ENCODE results near the gene MTHFD2L.
"Not testable (repeated sequence)": the region's sequence is repeated elsewhere in the genome, so short reads cannot be mapped to it uniquely, and the experiment has no call there.

Gene MTHFD2L

DNA sequence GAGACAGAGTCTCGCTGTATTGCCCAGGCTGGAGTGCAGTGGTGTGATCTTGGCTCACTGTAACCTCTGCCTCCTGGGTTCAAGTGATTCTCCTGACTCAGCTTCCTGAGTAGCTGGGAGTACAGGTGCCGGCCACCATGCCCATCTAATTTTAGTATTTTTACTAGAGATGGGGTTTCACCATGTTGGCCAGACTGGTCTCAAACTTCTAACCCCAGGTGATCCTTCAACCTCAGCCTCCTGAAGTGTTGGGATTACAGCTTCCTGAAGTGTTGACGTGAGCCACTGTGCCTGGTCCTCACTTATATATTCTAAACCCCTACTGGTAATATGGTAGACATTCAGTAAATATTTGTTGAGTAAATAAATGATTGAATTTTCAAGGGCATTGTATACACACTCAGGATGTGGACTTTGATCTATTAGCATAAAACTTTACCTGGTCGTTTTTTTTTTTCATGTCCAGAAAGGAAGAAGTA is 33.0 kb downstream of the MTHFD2L start:
- peak; percentile 21 for DNase-seq

DNA sequence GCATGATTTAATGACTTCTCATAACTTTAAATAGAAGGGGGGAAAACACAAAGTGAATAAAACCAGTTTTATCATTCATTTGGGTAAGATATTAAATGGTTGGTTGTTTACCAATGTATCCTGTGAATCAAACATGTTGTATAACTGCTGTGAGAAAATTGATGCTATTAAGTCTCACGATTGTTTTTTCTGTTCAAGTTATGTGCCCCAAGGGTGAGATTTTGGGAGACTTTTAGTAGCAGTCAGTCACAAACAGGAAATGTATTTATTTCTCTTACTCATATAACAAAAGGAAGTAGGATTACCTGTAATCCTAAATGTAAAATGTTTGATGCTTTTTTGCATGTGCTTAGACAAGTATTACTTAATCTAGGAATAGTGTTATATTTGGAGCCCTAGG is 39.2 kb downstream of the MTHFD2L start:
- DNase-seq = peak; percentile 2

DNA sequence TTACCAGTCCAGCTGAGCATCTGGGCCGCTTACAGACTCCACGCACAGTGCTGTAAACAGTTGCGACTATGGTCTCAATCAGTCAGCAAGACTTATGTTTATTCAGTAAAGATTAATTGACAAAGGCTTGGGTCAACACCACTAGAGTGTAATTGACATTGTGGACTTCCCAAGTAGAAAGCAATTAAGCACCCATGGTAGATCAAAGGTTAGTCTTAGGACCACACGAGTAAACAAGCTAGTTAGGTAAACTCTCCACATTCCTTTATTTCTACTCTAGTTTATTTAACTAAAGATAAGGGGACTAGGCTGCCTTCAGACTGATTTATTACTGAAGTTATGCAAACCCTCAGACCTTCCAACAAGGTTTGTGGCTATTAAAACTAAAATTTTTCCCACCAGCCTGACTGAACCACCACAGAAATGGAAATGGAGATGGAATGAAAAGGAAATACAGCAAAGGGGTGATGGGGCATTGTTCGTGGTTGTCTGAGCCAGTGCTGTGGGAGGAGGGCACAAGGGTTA is 44.2 kb downstream of the MTHFD2L start:
- DNase-seq = peak; percentile 59

DNA sequence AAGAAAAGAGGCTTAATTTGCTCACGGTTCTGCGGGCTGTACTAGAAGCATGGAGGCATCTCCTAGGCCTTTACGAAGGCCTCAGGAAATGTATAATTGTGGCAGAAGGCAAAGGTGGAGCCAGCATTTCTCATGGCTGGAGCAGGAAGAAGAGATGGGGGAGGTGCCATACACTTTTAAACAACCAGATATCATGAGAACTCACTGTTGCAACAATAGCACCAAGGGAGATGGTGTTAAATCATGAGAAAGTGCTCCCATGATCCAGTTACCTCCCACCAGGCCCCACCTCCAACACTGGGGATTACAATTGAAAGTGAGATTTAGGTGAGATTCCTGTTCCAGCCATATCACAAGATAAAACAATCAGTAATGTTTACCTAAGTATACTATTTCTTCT is 45.5 kb downstream of the MTHFD2L start:
- DNase-seq = peak; percentile 58

DNA sequence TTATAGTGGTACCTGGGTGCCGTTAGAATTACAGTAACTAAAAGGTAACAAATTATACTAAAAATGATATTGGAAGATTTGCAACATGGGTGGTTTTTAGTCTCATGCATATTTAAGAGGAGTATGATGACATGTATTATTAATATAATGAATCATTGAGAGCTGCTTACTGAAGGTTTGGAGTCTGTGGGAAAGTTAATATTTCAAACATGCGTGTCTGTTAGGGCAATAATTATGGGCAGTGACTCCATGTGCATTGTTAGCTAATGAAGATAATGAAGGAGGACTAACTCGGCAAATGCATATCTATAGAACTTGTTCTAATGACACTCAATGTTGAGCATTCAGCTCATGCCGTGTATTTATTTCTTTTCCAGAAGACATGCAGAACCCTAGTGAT is 47.1 kb downstream of the MTHFD2L start:
- peak; percentile 78 for DNase-seq

DNA sequence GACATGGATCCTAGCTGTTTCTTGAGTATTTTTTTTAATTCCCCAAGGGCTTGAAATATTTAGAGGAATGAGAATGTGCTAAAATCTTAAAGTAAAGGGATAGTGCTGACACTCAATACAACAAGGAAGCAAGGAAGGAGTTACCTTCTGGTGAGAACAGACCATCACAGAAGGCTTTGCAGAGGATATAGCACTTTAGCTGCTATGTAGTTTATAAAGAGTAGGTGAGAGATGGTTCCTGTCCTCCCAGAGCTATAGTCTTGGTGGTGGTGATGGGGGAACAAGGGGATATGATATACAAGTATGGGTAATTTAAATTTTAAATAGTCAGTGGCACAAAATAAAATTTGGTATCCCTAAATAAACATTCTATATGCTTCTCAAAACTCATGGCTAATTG is 47.6 kb downstream of the MTHFD2L start:
- DNase-seq = no peak

DNA sequence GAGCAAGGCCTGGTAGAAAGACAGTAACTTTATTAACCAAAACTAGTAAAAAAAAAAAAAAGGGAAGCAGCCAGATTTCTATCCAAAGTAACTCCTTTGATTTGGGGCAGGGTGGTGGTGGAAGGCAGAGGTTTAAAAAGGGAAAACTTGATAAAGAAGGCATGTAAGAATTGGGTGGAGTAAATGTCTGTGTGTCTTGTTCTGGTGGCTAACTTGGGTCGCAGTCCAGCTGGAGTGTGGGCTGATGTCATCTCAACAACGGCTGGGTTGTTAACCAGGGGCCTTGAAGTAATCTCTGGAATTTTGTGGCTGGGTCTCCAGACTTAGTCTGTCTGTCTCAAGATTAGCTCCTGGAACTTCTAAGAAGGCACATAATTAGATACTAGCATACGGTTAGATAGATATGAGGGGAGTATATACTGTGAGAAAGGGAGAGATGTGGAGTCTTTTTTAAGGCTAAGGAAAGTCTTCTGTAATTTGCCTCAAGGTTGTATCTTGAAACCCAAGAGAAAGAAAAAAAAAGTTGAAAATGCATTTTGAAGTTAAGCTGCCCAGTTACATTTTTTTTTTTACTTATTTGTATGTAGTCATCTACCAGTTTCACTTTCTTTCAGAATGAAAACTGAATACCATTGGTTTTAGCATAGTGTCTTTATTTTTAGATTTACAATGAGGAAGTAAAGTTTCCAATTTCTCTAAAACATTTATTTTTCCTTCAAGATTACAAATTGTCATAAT is 48.3 kb downstream of the MTHFD2L start:
- DNase-seq = peak; percentile 62

DNA sequence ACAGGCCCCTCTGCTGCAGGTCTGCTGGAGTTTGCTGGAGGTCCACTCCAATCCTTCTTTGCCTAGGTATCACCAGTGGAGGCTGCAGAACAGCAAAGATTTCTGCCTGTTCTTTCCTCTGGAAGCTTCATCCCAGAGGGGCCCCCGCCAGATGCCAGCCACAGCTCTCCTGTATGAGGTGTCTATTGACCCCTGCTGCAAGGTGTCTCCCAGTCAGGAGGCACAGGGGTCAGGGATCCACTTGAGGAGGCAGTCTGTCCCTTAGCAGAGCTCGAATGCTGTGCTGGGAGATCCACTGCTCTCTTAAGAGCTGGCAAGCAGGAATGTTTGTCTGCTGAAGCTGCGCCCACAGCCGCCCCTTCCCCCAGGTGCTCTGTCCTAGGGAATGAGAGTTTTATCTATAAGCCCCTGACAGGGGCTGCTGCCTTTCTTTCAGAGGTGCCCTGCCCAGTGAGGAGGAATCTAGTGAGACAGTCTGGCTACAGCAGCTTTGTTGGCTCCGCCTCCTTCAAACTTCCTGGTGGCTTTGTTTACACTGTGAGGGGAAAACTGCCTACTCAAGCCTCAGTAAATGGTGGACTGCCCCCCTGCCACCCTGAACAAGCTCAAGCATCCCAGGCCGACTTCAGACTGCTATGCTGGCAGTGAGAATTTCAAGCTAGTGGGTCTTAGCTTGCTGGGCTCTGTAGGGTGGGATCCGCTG is 56.7 kb downstream of the MTHFD2L start:
- DNase-seq = peak; percentile 42

DNA sequence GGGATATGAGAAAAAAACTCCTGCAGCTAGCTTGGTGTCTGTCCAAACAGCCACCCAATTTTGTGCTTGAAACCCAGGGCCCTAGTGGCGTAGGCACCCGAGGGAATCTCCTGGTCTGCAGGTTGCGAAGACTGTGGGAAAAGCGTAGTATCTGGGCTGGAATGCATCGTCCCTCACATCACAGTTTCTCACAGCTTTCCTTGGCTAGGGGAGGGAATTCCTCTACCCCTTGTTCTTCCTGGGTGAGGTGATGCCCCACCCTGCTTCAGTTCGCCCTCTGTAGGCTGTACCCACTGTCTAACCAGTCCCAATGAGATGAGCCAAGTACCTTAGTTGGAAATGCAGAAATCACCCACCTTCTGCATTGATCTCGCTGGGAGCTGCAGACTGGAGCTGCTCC is 57.3 kb downstream of the MTHFD2L start:
- DNase-seq = not testable (repeated sequence)

DNA sequence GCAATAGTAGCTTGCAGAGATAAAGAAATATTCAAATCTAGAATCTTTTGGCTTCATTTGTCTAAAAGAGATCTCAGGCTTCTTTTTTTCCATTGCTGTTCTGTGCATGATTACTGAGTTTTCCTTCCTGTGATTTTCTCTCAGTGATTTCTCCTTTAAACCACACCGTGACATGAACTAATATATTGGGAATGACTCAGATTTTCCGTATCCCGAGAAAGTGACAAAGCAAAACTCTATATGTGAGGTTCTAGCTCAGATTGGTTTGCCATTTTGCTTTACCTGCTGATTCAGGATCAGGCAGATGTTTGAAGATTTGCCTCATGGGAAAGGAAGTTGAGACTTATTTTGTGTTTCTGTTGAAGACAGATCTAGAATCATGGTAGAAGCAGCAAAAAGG is 59.4 kb downstream of the MTHFD2L start:
- DNase-seq = no peak

DNA sequence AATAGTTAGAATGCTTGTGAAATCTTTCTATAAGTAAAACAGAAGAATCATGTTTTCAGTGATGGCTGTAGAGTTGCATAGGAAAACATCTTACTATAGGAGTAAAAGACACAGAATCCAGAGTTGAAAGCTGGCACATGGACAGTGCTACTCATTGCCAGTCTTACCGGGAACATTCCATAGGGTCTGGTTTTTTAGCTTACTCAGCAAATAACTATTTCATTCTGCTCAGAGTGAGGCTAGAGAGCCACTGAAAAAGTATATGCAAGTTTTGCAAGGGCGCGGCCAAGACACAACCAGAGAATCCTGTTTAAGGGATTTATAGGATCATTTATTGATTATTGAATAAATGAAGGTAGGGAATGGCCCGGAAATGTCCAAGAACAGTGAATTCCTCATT is 60.3 kb downstream of the MTHFD2L start:
- DNase-seq = no peak

DNA sequence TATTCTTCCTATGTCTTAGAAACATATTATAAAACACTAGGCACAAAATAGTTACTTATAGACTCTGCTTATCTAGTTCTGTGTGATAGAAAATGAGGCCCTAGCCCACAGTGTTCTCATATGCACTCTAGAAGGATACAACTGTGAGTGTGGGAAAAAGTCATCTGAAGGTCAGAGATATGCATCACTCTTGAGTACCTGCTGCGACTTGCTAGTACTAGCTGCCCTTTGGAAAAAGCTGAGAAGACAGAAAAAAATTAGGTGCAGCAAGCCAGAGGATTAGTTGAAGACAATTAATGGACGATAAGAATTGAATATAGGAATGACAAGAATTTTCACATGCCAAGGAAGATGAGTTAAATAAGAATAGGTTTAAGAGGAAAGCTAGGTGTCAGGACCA is 61.3 kb downstream of the MTHFD2L start:
- no peak for DNase-seq

DNA sequence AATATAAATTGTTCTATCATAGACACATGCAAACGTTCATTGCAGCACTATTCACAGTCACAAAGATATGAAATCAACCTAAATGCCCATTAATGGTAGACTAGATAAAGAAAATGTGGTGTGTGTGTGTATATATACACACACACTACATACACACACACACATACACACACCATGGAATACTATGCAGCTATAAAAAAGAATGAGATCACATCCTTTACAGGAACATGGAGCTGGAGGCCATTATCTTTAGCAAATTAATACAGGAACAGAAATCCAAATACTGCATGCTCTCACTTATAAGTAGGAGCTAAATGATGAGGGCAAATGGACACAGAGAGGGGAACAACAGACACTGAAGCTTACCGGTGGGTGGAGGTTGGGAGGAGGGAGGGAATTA is 65.2 kb downstream of the MTHFD2L start:
- DNase-seq = no peak

DNA sequence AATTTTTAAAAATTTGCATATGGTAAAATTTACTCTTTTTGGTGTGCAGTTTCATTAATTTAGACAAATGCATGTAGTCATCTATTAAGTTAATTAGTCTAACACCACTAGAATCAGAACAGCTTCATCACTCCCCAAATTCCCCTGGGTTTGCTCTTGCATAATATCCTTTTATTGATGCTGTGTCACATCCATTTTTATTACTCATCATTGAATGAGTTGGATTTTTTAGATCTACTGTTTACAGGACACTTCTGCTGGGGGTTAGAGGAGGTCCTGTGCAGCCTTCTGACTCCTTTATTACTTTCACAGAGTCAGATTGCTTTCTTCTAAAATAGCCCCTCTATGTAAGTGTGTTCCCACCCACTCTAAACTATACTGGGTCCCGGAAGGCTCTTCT is 65.9 kb downstream of the MTHFD2L start:
- peak; percentile 10 for DNase-seq

DNA sequence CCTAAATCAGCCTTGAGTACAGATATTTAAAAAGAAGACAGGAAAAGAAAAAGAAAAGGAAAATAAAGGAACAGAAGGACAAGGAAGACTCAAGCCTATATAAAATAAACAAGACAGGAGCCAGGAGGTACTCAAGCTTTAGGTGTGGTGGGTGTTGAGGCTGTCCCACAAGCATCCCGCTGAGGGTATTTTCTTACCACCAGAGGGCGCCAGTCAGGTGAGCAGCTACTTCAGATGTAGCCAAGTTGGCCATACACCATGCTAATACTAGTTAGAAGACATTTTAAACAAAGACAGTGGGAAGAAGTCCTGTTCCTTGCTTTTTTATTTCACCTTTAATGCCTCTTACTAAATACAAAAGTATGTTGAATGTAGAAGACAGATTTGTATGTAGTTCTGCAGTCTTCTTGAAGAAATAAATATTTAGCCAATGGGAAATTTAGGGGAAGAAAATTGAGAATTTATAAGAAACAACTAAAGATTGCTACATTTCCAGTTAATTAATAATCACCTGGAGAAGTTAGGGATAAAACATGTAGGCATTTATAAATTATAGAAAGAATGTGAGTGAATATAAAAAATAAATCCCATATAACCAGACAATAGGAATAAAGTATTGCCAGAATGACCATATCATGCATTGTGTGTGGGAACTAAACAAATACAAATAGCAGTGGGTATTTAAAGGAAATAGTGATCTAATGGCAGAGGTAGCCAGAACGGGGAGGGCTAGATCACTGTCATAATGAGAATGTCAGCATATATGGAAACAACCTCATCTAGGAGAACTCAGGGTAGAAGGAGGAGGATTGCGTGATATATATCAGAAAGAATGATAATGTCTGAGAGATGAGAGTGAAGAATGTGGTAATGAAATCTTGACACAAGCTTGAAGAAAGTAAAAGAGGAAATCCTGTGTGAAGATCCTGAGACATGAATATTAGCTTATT is 71.0 kb downstream of the MTHFD2L start:
- DNase-seq = peak; percentile 64

DNA sequence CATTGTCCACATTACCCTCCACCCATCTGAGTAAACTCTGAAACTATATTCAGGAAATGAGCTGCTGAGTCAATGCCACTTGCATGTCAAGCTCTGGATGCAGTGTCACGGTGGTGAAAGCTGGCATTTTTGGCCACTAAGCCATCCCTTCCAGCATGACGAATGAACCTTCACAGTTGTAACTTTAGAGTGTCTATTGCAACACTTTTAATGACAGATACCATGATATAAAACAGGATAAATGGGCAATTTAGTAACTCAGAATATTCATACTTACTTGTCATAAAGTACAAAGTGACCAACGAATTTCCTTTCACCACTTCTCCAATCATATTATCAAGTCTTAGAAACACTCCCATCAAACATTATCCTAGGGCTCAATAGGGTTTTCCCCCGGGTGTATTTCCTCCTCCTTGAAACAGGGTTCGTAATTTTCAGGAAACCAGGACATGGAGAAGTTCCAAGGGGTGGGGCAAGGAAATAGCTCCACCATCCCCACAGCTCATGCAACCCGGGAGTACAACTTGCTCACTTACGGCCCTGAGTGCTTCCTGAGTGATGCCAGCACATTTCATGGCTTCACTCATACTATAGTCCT is 73.1 kb downstream of the MTHFD2L start:
- no peak for DNase-seq

DNA sequence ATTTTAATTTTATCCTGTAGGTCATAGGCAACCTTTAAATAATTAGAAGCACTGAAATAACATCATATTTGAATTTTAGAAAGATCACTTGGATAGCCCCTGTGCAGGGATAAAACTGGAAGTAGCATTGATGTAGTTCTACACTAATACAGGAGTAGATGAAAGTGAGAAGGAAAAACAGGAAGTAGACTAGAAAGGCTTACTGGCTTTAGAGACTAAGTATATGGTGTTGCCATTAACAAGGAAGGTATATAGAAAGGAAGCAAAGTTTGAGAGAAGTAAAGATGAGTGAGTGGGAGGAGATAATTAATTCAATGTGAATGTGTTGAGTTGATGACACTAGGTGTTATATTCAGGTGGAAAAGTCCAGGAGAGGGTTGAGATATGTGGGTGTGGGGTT is 77.2 kb downstream of the MTHFD2L start:
- no peak for DNase-seq

DNA sequence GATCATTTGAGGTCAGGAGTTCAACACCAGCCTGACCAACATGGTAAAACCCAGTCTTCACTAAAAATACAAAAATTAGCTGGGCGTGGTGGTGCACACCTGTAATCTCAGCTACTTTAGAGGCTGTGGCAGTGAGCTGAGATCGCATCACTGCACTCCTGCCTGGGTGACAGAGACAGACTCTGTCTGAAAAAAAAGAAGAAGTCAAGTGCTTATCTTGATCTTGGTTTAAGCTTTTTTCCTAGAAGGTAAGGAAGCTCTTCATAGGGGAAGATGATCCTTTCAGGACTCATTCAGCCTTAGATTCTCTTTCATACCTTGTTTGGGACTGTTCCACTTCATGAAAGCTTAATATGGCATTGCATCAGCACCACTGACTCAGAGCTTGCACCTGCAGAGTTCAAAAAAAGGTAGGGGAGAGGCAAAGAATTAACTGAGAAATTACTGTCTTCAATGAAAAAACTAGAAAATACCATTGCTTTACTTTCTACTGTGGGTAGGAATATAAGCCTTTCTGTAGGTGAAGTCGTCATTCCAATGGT is 79.6 kb downstream of the MTHFD2L start:
- no peak for DNase-seq

DNA sequence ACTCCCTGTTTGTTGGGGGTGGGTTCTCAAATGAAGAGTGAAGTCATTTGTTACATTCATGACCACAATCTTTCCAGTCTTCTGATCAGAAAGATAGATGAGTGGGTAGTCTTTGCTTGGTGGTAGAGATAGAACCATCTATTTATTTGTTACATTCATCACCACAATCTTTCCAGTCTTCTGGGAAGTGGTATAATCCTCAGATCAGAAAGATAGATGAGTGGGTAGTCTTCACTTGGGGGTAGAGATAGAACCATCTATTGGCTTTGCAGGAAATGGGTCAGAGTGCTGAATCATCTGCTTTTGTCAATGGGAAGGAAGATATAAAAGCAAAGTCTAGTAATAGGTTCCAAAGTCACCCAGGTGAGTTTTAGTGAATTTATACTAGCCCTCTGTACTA is 86.1 kb downstream of the MTHFD2L start:
- DNase-seq = no peak

DNA sequence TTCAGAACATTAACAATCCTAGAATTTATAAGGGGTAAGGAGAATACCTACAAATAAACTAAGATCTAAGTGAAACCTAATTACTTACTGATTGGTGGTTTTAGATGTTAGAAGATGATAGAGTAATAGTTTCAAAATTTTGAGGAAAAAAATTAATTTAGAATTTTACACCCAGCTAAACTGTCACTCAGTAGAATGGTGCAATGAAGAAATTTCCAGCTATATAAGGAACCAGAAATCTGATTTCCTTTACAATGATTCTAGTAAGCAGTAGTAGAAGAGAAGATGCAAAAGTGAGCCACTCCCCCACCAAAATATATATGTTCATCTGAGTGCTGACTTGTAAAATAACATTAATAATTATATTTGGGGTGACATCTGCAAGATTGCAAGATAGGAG is 95.0 kb downstream of the MTHFD2L start:
- DNase-seq = no peak

DNA sequence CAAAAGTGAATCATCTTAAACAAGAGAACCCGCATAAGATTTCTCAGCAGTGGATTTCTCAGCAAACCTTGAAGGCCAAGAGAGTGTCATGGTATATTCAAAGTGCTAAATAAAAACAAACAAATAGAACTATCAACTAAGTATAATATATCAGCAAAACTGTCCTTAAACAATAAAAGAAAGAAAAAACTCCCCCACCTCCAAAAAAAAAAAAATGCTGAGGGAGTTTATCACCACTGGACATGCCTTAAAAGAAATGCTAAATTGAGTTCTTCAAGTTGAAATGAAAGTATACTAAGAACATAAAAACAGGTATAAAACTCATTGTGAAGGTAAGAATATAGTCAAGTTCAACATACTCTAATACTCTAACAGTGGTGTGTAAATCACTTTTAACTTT is 96.5 kb downstream of the MTHFD2L start:
- no peak for DNase-seq

DNA sequence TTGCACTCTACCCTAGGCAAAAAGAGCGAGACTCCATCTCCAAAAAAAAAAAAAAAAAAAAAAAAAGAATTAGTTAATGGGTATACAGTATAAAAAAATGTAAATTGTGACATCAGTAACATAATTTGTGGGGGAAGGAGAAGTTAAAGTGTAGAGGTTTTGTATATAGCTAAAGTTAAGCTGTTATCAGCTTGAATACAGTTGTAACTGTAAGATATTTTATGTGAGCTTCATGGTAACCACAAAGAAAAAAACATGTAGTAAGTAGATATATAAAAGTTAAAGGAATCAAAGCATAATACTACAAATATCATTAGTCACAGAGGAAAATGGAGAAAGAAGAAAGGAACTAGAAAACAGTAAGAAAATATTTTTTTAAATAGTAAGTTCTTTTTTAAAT is 97.2 kb downstream of the MTHFD2L start:
- no peak for DNase-seq

Data from NCI-H69 (cell line).